ENCODE measurements around the gene NRN1.
"Not testable (repeated sequence)": the region's sequence is repeated elsewhere in the genome, so short reads cannot be mapped to it uniquely, and the experiment has no call there.

The NRN1 gene, protein sequence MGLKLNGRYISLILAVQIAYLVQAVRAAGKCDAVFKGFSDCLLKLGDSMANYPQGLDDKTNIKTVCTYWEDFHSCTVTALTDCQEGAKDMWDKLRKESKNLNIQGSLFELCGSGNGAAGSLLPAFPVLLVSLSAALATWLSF

DNA sequence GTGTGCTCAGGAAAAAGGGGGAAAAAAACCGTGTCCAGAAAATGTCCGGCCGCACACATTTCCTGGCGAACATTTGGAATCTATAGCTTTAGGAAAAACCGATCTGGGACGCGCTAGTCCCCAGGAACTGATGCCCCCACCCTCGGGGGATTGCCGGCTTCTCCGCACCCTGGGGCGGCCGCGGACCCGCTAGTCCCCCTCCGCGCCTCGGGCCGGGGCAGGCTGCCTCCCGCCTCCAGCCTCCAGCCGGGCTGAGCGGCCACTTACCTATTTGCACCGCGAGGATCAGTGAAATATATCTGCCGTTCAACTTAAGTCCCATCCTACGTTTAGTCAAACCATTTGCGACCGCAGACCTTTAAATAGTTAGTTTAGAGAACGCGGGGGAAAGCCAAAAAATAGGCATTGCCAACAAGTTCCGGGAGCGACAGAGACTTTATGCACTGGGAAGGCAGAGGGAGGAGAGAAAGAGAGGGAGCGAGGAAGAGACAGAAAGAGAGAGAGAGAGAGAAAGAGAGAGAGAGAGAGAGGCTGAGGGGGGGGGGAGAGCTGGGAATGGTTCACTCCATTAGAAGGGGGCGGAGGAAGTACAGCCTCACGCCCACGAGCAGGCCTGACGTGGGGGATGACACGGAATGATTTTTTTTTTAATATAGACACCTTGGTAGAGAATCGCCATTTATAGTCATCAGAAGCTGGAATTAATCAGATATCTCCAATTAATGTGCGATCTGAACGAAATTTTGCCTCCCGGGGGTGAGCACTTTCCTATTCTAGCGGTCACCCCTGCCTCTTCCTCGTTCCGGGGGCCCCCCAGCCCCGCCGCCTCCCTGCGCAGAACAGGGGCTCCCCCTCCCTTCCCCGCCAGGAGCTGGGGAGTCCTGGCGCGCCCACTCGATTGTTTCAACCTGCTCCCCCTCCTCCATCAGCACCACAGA, at the start of gene NRN1:
Gene NRN1 (minus strand): TSS at position 498 of the 938 bp plus-strand sequence. CDS start 176 bp downstream, at position 322.
- DNase-seq (ENCODE audit: low read depth), result no peak

DNA sequence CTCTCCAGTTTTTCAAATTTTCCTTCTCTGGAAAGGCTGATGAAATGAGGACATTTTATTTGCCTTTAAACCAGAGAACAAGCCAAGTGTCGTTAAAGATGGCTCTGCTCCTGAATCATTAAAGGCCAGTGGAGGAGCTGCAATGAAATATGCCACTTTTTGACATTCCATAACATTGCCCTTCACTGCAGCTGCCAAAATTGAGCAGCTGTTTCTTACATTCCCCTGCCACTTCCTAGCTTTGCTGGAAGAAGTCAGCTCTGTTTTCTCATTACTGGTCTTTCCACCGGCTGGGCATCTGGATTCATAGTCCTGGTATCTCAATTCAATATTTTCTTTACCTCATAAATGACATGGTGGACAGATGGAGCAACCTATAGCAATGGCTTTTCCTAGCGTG, 45.5 kb upstream of the NRN1 start:
- no peak for DNase-seq (ENCODE audit: low read depth)

DNA sequence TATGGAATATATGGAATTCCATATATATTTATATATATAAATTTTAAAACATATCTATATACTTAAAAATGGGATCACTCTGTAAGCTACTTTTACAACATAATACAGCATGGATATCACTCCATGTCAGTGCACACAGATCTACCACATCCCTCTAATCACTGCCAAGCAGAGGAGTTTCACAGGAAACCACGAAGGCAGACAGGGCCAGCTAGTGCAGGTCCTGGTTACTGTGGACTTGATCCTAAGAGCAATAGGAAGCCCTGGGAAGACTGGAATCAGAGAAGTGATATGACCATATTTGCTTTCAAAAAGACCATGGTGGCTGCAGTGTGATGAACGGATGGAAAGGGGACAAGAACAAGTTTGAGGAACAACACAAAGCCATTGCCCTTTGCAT, 40.0 kb upstream of the NRN1 start:
- DNase-seq (ENCODE audit: low read depth), result no peak

DNA sequence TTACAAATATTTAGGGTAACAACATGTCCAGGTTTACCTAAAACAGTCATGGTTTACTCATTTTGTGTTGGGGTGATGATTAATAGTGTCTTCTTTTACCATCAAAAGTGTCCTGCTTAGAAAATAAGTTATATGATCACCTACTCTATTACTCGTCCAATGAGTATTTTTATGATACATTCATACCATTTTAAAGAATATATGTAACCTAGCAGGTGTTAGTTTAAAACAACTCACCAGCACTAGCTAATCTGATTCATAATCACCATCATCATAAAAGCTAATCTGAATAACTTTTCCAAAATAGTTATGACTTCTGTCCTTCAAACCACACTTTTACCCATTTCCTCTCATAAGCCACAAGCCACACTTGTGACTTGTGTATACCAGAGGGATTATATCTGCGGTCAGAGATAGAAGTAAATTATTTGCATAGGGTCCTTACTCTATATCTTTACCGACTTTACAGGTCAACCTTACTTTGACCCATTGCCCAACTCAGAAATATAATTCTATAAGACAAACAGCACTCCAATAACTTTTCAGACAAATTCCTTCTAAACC, 33.3 kb upstream of the NRN1 start:
- DNase-seq (ENCODE audit: low read depth), result no peak

- DNase-seq (ENCODE audit: low read depth), result no peak
Observed at GRCh38 chr6:6037179-6037578, 30.5 kb upstream of the NRN1 start.

DNA sequence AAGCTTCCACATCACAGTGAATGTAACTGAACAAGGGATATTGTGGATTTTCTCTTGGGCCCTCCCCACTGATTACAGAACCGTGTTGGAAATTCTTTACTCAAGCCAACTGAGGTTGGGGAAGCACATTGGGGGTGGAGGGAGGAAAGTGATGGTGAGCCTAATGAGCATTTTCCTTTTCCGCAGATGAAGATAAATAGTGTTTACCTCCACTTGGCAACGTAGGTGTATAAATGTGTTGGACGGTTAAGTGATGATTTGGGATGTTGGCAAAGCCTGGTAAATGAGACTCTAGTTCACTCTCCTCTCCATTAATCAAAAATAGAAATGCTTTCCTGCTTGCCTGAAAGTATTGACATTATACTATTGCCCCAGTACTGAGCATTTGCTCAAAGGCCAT, 27.1 kb upstream of the NRN1 start:
- DNase-seq (ENCODE audit: low read depth), result no peak

DNA sequence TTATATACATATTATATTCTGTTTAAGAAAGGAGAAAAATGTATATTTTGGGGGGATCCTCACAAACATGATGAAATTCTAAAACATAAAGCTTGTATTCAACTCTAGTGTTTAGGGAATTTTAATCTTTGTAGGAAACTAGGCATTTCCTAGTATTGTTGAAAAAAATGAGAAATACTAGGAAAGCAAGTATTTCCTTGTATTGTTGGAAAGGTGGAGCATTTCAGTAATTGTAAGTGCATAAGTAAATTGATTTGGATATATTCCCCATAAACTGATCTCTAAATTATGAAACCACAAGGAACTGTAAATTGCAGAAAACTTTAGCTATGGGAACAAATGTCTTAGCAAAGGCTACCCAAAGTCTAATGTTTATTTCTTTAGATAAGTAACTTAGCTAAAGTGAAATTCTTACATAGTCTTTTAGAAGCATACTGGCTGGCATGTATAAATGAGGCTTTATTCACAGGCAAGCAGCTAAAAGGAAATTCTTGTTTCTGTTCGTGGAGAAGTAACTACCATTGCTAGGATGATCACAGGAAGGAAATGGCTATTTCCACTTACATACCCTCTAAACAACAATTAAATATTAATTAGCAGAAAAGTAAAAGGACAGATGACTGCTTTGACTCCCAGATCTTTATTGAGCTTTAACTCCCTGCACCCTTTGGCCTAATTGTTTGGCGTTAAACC, 19.9 kb upstream of the NRN1 start:
- DNase-seq (ENCODE audit: low read depth), result no peak

DNA sequence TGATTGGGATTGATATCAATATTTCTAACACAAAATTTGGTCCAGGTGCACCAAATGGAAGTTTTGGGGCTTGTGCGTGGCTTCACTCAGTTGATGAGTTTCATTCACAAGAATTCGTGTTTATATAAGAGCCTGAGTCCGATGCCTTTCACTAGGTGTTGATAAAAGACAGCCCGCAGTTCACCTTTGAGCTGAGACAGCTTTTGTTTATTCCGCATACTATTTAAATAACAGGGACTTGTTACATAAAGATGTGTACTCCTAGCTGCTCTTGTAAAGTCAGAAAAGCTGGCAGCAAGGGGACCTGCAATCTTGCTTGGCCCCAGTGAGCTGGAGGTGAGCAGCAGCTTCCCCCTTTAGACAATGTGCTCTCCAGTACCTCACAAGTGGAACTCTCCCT, 19.0 kb upstream of the NRN1 start:
- no peak for DNase-seq (ENCODE audit: low read depth)

DNA sequence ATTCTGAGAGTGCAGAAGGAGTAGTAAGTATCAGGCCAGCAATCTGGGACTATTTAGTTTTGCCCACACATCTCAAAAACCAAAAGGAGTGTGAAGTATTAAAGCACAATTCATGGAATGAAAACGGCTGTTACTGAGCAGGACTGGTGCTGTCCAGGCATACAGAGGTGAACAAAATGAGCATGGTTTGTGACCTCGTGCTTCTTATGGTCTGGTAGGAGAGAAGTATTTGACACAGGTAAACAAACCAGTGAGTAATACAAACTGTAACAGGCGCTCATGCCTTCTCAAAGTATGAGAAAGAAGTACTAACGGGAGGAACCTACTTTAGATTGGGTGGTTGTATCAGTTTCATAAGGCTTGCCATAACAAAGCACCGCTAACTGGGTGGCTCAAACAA, 17.5 kb upstream of the NRN1 start:
- no peak for DNase-seq (ENCODE audit: low read depth)

- DNase-seq (ENCODE audit: low read depth), result not testable (repeated sequence)
Observed at GRCh38 chr6:6022841-6023240, 16.1 kb upstream of the NRN1 start.

GRCh38 chr6:6008648-6009421, 2.1 kb upstream of the NRN1 start:
- peak; percentile 67 for DNase-seq (ENCODE audit: low read depth)

DNA sequence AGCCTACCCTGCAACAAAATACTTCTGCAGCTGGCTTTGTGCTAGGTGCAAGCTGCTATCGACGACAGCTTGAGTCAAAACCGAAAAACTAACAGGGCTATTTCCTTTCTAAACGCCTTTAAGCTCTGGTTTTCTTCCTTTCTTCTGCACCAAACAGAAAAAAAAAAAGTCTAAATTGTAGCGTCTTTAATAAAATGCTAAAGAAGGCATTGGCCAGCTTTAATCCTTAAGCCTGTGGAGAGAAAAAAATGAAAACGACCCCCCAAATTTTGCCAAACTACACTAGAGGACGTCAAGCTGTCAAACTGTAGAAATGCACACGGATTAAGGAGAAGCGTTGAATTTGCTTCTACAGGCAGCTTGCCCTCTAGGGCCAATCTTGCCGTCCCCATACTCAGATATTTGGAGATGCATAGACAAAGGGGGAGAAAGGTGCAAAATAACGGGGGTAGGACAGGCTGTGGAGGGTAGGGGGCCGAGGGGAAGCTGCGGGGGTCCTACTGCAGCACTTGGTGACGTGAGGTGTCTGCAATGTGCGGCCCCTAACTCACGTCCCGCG, 1.4 kb upstream of the NRN1 start:
- no peak for DNase-seq (ENCODE audit: low read depth)

DNA sequence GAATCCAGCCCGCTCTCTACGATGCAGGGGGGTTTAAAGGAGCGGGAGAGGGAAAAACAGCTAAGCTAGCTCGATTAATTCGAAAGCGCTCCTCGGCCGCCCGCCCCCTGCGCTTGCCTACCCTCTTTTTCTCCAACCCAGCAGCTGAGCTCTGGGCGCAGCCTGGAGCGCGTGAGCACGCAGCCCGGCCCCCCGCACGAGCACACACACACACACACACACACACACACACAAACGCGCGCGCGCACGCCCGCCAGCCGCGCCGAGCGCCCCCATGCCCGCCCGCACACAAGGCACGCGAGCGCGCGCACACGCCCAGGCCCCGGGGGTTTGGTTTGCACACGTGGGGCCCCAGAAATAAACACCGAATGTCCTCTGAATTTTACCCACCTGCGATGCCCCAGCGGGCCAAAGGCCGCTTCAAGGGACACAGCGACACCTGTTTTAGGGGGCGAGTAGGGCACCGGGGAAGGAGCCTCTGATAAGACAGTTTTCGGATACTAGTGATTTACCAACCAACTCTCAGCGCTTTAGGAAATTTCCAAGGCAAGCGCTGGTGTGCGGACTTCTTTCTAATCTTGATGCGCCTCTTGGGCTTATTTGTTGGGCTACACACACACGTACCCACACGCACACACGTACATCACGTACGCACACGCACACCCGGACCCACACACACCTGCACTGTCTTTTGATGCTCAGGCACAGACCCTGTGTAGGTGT, 802 bp upstream of the NRN1 start:
- DNase-seq (ENCODE audit: low read depth), result peak; percentile 40

DNA sequence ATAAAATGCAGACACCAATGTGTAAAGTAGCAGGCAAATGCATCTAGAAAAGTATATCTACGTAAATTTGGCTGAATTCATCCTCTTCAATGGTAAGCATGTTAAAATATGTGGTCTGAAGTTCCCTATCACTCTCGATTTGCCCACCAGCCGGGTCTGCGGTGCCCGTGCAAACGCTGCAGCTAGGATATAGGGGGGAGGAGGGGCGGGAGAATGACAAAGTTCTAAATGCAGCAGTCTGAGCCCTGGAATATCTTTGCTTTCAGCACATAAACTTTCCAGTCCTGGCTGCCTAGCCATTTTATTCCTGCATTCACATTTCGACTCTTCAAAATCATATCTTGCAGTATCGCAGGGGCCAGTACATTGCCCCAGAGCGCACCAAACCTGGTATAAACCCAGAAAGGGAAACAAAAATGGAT, 708 bp downstream of the NRN1 start:
- DNase-seq (ENCODE audit: low read depth), result no peak

DNA sequence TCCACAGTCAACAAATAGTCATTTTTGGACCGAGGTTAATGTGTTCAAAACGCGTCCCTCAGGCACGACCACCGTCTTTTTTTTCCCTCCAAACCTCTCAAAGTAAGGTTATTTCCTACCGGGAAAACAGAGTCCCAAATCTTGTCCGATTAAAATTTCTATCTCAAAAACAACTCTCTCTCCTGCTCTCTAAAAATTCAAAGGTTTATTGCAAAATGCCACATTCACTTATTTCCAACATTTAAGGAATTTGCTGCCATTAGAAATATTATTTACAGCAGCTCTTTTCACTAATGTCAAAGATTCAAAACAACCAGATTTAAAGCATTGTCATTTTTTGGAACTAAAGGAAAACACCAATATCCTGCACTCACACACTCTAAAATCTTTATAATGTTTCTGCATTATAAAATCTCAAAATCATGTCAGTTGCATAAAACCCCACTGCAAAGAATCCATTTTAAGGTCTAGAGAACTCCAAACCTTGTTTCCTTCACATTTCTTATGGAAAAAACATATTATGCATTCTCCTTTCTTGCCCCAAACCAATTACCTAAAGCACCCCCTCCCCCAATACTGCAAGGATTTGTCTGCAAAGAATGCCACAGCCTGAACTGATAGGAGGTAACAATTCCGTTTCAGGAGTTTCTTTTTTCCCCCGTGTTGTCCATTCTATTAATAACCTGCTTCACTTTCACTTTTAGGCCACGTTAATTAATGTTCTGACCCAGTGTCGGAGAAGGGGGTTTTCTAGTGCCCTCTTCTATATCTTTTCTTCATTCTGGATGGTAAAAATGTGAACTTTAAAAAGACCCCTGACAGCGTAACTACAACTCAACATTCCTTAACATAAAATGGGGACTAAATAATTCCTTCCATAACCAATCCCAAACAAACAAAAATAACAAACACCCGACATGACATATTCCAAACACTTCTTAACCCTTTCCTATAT, 1.4 kb downstream of the NRN1 start:
- DNase-seq (ENCODE audit: low read depth), result no peak

GRCh38 chr6:6004390-6004995, 2.2 kb downstream of the NRN1 start:
- no peak for DNase-seq (ENCODE audit: low read depth)

- DNase-seq (ENCODE audit: low read depth), result peak; percentile 30
Observed at GRCh38 chr6:6003621-6004366, 2.9 kb downstream of the NRN1 start.

- DNase-seq (ENCODE audit: low read depth), result no peak
Observed at GRCh38 chr6:6002848-6003620, 3.7 kb downstream of the NRN1 start.
